Gastroesophageal sphincter (tissue), 4 donors: Measurements from ENCODE around the gene CEP89. TPM values are rescaled to one million over a fixed set of nuclear protein-coding genes. Genes with fewer than 3 reads are reported as not detected.
"Not testable (repeated sequence)": the region's sequence is repeated elsewhere in the genome, so short reads cannot be mapped to it uniquely, and the experiment has no call there.

Source experiments
- ATAC-seq: fragments of 150-250 bp; one replicate; pipeline ENCODE4 v1.9.1; 2016; ENCODE audit warnings: mild to moderate bottlenecking, moderate library complexity
- H3K27ac ChIP-seq, 4 donors: fragments of 200-600 bp; sonication (generic) in 3 of 4; 1 replicate in 3 of 4; 2 replicates in 1 of 4; pipeline ENCODE4 v1.5.1; 2016 to 2019
- H3K27me3 ChIP-seq: fragments of 200-600 bp; sonication (generic); one replicate; pipeline ENCODE4 v1.5.1; 2019
- H3K36me3 ChIP-seq, 2 donors: fragments of 200-600 bp; sonication (generic); one replicate each; pipeline ENCODE4 v1.5.1; 2019; ENCODE audit warnings: control low read depth in 1 of 2
- H3K4me1 ChIP-seq, 3 donors: fragments of 200-600 bp; sonication (generic); 1 replicate in 2 of 3; 2 replicates in 1 of 3; pipeline ENCODE4 v1.5.1; 2016 to 2019; ENCODE audit warnings: control low read depth in 2 of 3
- H3K4me3 ChIP-seq, 2 donors: fragments of 200-600 bp; sonication (generic); one replicate each; pipeline ENCODE4 v1.5.1; 2019; ENCODE audit warnings: mild to moderate bottlenecking in 1 of 2, moderate library complexity in 1 of 2
- H3K9me3 ChIP-seq, 3 donors: fragments of 200-600 bp; sonication (generic); one replicate each; pipeline ENCODE4 v1.5.1; 2017 to 2019; ENCODE audit warnings: control low read depth in 2 of 3
- EP300 ChIP-seq: sonication (generic); formaldehyde crosslinking; IDR thresholded peaks from one replicate; pipeline ENCODE4 v1.6.1; 2017; ENCODE audit warnings: antibody characterized with exemption, mild to moderate bottlenecking
- POLR2A ChIP-seq, 2 donors: fragments of 450-650 bp; IDR thresholded peaks; one replicate each; pipeline ENCODE4 v1.6.1; 2017; ENCODE audit warnings: antibody characterized with exemption in 2 of 2, mild to moderate bottlenecking in 2 of 2, moderate library complexity in 1 of 2
- POLR2AphosphoS5 ChIP-seq: sonication (generic); formaldehyde crosslinking; IDR thresholded peaks from one replicate; pipeline ENCODE4 v1.6.1; 2017; ENCODE audit warnings: antibody characterized with exemption
- WGBS, 2 donors: methylation state at CpG; one replicate each; pipeline ENCODE4 v1.1.5; 2018; ENCODE audit warnings: low coverage in 1 of 2; 5-methylcytosine and 5-hydroxymethylcytosine counted together
- total RNA-seq, 4 donors: library from RNA; depleted of rRNA; stranded (reverse); fragments of >200 nt; gene quantifications; one replicate each; pipeline ENCODE4 v1.1.0, GENCODE V29; 2016
- TF ChIP-seq, protein P1 (sequence below), 4 experiments: fragments of 200-600 bp in 2 of 4; fragments of 450-650 bp in 2 of 4; sonication (generic) in 1 of 4; IDR thresholded peaks; one replicate each; pipeline ENCODE4 v1.5.1; 2017 to 2019; ENCODE audit warnings: antibody characterized with exemption in 4 of 4, mild to moderate bottlenecking in 2 of 4, moderate library complexity in 2 of 4

CEP89 gene
- total RNA-seq, 4 donors from 2014 or later = 14.8 to 21.9 (median 20.2) TPM

DNA sequence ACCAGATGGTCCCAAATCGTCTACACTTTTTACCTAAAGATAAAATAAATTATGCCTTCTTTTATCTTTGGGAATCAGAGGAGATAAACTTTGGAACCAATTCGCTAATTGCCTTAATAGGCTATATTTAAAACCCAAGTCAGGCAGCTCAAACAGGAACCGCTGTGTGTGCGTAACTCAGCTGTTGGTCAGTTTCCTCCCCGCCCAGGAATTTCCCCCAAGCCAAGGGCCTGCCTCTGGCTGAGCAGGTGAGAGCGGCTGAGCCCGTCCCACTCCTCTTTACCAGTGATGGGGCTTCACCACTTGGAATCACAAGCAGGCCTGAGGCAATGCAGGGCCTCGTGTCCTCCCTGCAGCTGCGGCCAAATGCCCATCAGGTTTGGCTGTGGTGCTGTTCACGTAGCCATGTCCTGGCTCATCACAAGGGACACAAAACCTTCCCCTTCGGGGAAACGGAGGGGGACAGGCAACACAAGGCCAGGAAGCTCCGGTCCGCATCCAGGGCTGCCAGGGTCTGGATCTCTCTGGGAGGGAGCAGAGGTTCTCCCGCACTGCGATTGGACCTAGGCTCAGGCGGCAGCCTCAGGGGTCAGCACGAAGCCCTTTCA, 101.7 kb downstream of the CEP89 start:
- Histone ChIP-seq H3K4me1 (no peaks in the 10 kb centered on the region), H3K36me3 (no peaks in the 10 kb centered on the region), H3K27me3 (no peaks in the 10 kb centered on the region), H3K27ac (no peak overlapping the region), H3K9me3 (no peaks in the 10 kb centered on the region), H3K4me3 (no peak overlapping the region)
- TF ChIP-seq, protein P1, sequence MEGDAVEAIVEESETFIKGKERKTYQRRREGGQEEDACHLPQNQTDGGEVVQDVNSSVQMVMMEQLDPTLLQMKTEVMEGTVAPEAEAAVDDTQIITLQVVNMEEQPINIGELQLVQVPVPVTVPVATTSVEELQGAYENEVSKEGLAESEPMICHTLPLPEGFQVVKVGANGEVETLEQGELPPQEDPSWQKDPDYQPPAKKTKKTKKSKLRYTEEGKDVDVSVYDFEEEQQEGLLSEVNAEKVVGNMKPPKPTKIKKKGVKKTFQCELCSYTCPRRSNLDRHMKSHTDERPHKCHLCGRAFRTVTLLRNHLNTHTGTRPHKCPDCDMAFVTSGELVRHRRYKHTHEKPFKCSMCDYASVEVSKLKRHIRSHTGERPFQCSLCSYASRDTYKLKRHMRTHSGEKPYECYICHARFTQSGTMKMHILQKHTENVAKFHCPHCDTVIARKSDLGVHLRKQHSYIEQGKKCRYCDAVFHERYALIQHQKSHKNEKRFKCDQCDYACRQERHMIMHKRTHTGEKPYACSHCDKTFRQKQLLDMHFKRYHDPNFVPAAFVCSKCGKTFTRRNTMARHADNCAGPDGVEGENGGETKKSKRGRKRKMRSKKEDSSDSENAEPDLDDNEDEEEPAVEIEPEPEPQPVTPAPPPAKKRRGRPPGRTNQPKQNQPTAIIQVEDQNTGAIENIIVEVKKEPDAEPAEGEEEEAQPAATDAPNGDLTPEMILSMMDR (IDR thresholded peaks at IDR 0.05) = no peak
- TF ChIP-seq POLR2A (IDR thresholded peaks at IDR 0.05) (no peak), EP300 (no peak), POLR2AphosphoS5 (no peak)
- no peak for ATAC-seq
- WGBS, 2 donors = 53 to 56% methylated on average over 3 to 4 of the region's 18 CpGs

- ATAC-seq = no peak
- H3K27me3 ChIP-seq = peaks cover 3% of the 10 kb centered on the region
- TF ChIP-seq, protein P1 (IDR thresholded peaks at IDR 0.05) = no peak
- TF ChIP-seq POLR2AphosphoS5 = no peak
- TF ChIP-seq POLR2A (IDR thresholded peaks at IDR 0.05) = no peak
- no peak for TF ChIP-seq EP300
- no peaks in the 10 kb centered on the region for H3K9me3 ChIP-seq
- no peak within 1 kb of the TSS for H3K27ac ChIP-seq
- no peaks in the 10 kb centered on the region for H3K36me3 ChIP-seq
- 66 to 74% methylated on average over 11 to 13 of the region's 14 CpGs for WGBS, 2 donors
- no peaks in the 10 kb centered on the region for H3K4me1 ChIP-seq
- no peak within 1 kb of the TSS for H3K4me3 ChIP-seq
Observed at GRCh38 chr19:32869369-32869965, 102.3 kb downstream of the CEP89 start, which contains the start of gene SLC7A9. Gene SLC7A9, minus strand, starts transcription at chr19:32869767. Its CDS starts 1,233 bp downstream, at chr19:32868534.

- no peak overlapping the region for H3K27ac ChIP-seq
- 76 to 80% methylated on average over 11 to 13 of the region's 19 CpGs for WGBS, 2 donors
- H3K4me3 ChIP-seq = no peak overlapping the region
- no peaks in the 10 kb centered on the region for H3K9me3 ChIP-seq
- peaks cover 14% of the 10 kb centered on the region for H3K27me3 ChIP-seq
- no peak for ATAC-seq
- no peak for TF ChIP-seq POLR2AphosphoS5
- TF ChIP-seq, protein P1 (IDR thresholded peaks at IDR 0.05) = no peak
- no peak for TF ChIP-seq POLR2A (IDR thresholded peaks at IDR 0.05)
- no peak for TF ChIP-seq EP300
- H3K36me3 ChIP-seq = no peaks in the 10 kb centered on the region
- no peaks in the 10 kb centered on the region for H3K4me1 ChIP-seq
Observed at GRCh38 chr19:32868206-32868950, 103.4 kb downstream of the CEP89 start.

- not testable (repeated sequence) for H3K9me3 ChIP-seq, H3K36me3 ChIP-seq, ATAC-seq, H3K4me3 ChIP-seq, H3K4me1 ChIP-seq, H3K27ac ChIP-seq
- peaks cover 15% of the 10 kb centered on the region for H3K27me3 ChIP-seq
- WGBS, 2 donors = 95 to 100% methylated on average over 1 to 7 of the region's 9 CpGs
Observed at GRCh38 chr19:32867436-32867835, 104.3 kb downstream of the CEP89 start.

GRCh38 chr19:32866564-32867265, 105.0 kb downstream of the CEP89 start:
- TF ChIP-seq POLR2AphosphoS5 (no peak), POLR2A (IDR thresholded peaks at IDR 0.05) (no peak), EP300 (no peak)
- TF ChIP-seq, protein P1 (IDR thresholded peaks at IDR 0.05) = no peak
- Histone ChIP-seq H3K27ac (no peak overlapping the region), H3K27me3 (peaks cover 15% of the 10 kb centered on the region), H3K9me3 (no peaks in the 10 kb centered on the region), H3K36me3 (no peaks in the 10 kb centered on the region), H3K4me3 (no peak overlapping the region), H3K4me1 (no peaks in the 10 kb centered on the region)
- WGBS, 2 donors = 100% methylated on average over 4 of the region's 12 CpGs; no CpG with 5 or more reads in 1 of the 2 donors
- ATAC-seq = no peak
